Measurements from ENCODE around the gene ATE1. TPM values are rescaled to one million over a fixed set of nuclear protein-coding genes. Genes with fewer than 3 reads are reported as not detected.

ATE1 gene
- total RNA-seq, 1 donor from 2014 or later, result 21.9 TPM

DNA sequence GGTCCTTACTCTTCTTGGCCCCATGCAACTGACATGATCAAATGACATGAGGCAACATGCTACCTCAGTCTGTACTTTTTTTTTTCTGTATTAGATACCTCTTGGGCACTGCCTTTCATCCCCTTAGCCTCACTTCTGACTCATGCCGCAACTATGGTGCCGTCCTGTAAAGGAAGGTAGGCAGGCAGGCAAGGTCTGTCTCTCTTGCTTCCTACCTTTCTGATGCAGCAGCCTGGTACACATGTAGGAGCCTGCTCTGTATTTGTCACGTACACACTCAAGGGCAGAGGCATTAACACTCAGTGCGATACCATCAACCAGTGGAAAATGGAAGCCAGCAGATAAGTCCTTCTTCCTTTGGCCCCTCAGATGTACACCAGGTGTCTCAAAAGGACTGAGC is 146.7 kb downstream of the ATE1 start:
- Histone ChIP-seq H3K4me3 (no peak overlapping the region), H3K27ac (no peak overlapping the region), H3K4me1 (no peaks in the 10 kb centered on the region), H3K36me3 (no peaks in the 10 kb centered on the region), H3K9me3 (no peaks in the 10 kb centered on the region), H3K27me3 (no peaks in the 10 kb centered on the region)
- TF ChIP-seq, protein P1, sequence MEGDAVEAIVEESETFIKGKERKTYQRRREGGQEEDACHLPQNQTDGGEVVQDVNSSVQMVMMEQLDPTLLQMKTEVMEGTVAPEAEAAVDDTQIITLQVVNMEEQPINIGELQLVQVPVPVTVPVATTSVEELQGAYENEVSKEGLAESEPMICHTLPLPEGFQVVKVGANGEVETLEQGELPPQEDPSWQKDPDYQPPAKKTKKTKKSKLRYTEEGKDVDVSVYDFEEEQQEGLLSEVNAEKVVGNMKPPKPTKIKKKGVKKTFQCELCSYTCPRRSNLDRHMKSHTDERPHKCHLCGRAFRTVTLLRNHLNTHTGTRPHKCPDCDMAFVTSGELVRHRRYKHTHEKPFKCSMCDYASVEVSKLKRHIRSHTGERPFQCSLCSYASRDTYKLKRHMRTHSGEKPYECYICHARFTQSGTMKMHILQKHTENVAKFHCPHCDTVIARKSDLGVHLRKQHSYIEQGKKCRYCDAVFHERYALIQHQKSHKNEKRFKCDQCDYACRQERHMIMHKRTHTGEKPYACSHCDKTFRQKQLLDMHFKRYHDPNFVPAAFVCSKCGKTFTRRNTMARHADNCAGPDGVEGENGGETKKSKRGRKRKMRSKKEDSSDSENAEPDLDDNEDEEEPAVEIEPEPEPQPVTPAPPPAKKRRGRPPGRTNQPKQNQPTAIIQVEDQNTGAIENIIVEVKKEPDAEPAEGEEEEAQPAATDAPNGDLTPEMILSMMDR (IDR thresholded peaks at IDR 0.05), result no peak
- TF ChIP-seq POLR2A (IDR thresholded peaks at IDR 0.05) (no peak), POLR2AphosphoS5 (IDR thresholded peaks at IDR 0.05; ENCODE audit: insufficient read depth in 1 of 2, low read depth in 1 of 2) (no peak)
- no peak for DNase-seq (ENCODE audit: extremely low spot score in 2 of 2)
- intact Hi-C loops (cut with DNase I), result no loop called here

DNA sequence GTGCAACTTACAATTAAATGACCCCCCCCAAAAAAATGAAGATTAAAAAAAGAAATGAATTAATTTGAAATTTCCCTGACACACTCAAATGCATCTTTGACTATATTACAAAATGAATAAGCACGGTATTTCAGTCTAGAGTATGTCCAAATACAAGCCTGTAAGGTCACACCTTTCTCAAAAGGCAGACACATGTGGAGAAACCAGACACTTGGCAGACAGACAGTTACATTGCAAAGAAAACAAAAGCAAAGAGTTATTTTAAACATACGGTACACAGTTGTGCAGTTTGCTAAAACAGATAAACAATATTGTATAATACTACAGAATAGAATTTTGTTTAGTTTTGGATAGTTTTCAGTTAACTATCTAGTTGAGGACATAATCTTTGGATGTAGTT is 153.0 kb downstream of the ATE1 start:
- no peak for TF ChIP-seq POLR2A (IDR thresholded peaks at IDR 0.05)
- Histone ChIP-seq H3K4me3 (no peak overlapping the region), H3K9me3 (no peaks in the 10 kb centered on the region), H3K36me3 (no peaks in the 10 kb centered on the region), H3K27me3 (no peaks in the 10 kb centered on the region), H3K27ac (no peak overlapping the region), H3K4me1 (no peaks in the 10 kb centered on the region)
- intact Hi-C loops (cut with DNase I), result no loop called here
- no peak for DNase-seq (ENCODE audit: extremely low spot score in 2 of 2)

DNA sequence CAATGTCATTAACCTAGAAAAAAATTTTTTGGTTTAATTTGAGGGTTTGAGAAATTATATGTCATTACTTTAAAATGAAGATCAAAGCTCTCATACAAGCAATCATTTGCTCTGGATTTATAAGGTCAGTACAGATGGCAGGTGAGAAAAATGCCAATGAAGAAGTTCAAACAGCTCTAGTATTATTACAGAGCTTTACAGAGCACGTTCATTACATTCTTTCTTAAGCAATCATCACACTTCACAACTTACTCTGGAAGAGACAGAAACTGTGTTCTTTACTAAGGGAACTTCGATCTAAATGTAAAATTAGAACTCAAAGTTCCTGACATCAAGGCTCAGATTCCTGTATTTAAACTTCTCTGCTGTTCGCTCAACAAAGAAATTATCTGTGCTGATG is 153.4 kb downstream of the ATE1 start:
- no peaks in the 10 kb centered on the region for H3K27me3 ChIP-seq
- TF ChIP-seq, protein P1 (IDR thresholded peaks at IDR 0.05), result no peak
- no peak for TF ChIP-seq POLR2A (IDR thresholded peaks at IDR 0.05)
- TF ChIP-seq POLR2AphosphoS5 (IDR thresholded peaks at IDR 0.05; ENCODE audit: insufficient read depth in 1 of 2, low read depth in 1 of 2), result no peak
- intact Hi-C loops (cut with DNase I), result no loop called here

DNA sequence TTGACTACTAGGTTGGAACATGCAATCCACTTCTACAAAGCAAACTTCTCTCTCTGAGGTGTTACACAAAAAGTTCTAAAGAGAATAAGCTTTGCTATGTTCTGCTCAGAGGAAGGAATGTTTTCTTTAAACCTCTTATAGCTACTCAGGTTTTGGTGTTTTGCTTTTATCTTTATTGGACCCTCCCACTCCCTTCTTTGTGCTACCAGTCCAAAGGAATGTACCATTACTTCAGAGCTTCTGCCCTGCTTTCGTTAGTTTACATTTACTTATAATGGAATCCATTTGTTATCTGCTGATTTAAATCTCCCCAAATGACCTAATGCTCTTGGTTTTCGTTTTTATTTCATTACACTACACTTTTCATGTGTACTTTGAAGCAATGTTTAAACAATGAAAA is 154.9 kb downstream of the ATE1 start:
- TF ChIP-seq, protein P1 (IDR thresholded peaks at IDR 0.05), result no peak
- no peaks in the 10 kb centered on the region for H3K36me3 ChIP-seq
- DNase-seq (ENCODE audit: extremely low spot score in 2 of 2), result no peak
- H3K4me3 ChIP-seq, result no peak overlapping the region
- H3K27ac ChIP-seq, result no peak overlapping the region
- no peaks in the 10 kb centered on the region for H3K27me3 ChIP-seq
- intact Hi-C loops (cut with DNase I), result no loop called here
- H3K9me3 ChIP-seq, result no peaks in the 10 kb centered on the region
- H3K4me1 ChIP-seq, result no peaks in the 10 kb centered on the region

More for the DNA sequence above, 153.4 kb downstream of the ATE1 start:
- no peak overlapping the region for H3K27ac ChIP-seq
- H3K36me3 ChIP-seq, result no peaks in the 10 kb centered on the region
- no peaks in the 10 kb centered on the region for H3K9me3 ChIP-seq
- H3K4me3 ChIP-seq, result no peak overlapping the region
- DNase-seq (ENCODE audit: extremely low spot score in 2 of 2), result no peak
- no peaks in the 10 kb centered on the region for H3K4me1 ChIP-seq

DNA sequence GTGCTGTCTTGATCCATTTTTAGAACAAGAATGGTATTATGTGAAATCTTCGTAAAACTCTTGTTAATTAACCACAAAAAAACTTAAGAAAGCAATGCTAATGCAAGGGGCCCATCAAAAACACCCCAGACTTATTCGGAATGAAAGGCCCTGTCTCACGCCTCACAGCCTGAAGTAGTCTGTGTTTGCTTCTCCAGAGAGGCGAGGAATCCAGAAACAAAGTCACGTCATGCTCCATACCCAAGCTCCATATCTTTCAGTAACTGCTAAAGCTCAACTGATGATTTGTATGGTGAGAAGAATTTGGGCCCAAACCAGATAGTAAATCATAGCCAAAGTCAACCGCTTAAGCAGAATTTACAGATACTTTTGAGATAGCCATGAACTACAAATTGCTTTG is 155.4 kb downstream of the ATE1 start:
- Histone ChIP-seq H3K36me3 (no peaks in the 10 kb centered on the region), H3K27ac (no peak overlapping the region), H3K9me3 (no peaks in the 10 kb centered on the region), H3K4me1 (no peaks in the 10 kb centered on the region), H3K4me3 (no peak overlapping the region), H3K27me3 (no peaks in the 10 kb centered on the region)
- intact Hi-C loops (cut with DNase I), result no loop called here
- no peak for DNase-seq (ENCODE audit: extremely low spot score in 2 of 2)
- TF ChIP-seq POLR2A (IDR thresholded peaks at IDR 0.05) (no peak), POLR2AphosphoS5 (IDR thresholded peaks at IDR 0.05; ENCODE audit: insufficient read depth in 1 of 2, low read depth in 1 of 2) (no peak)
- TF ChIP-seq, protein P1 (IDR thresholded peaks at IDR 0.05), result no peak

DNA sequence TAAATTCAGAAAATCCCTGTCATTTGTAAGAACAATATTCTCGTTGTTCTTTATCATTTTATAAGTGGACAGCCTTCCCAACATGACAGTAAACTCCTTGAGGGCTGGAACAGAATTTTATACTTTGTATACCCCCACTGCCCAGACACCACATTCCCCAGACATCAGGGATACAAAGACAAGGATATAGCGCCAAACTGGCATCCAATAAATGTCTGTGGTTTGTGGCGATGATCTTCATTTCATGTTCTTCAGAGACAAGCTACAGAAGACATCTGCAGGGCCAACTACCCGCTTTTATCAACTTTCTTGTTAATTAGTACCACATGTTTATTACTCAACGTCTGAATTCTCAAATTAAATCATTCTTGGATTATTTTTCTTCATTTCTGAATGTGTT is 155.9 kb downstream of the ATE1 start:
- Histone ChIP-seq H3K9me3 (no peaks in the 10 kb centered on the region), H3K27me3 (no peaks in the 10 kb centered on the region), H3K27ac (no peak overlapping the region), H3K4me3 (no peak overlapping the region), H3K4me1 (no peaks in the 10 kb centered on the region), H3K36me3 (no peaks in the 10 kb centered on the region)
- no peak for TF ChIP-seq POLR2A (IDR thresholded peaks at IDR 0.05)
- TF ChIP-seq POLR2AphosphoS5 (IDR thresholded peaks at IDR 0.05; ENCODE audit: insufficient read depth in 1 of 2, low read depth in 1 of 2), result no peak
- TF ChIP-seq, protein P1 (IDR thresholded peaks at IDR 0.05), result no peak
- no peak for DNase-seq (ENCODE audit: extremely low spot score in 2 of 2)
- intact Hi-C loops (cut with DNase I), result no loop called here

Measured in vagina (tissue), 2 donors.